ENCODE data around the gene ZCCHC4.
A peak's percentile ranks its signal among the peaks of the same experiment; 100 is the strongest.

The ZCCHC4 gene

GRCh38 chr4:25377572-25378436 lies 65.2 kb downstream of the ZCCHC4 start (continued):
- TF ChIP-seq PATZ1 (tag by site-specific recombination; IDR thresholded peaks at IDR 0.05) (no peak), ZXDB (tag by site-specific recombination; IDR thresholded peaks at IDR 0.05) (no peak), ZNF791 (tag by site-specific recombination; IDR thresholded peaks at IDR 0.05) (no peak), ZNF560 (tag by site-specific recombination; IDR thresholded peaks at IDR 0.05; ENCODE audit: borderline replicate concordance) (no peak), ZNF221 (tag by site-specific recombination; IDR thresholded peaks at IDR 0.05; ENCODE audit: borderline replicate concordance) (no peak), ZNF747 (tag by site-specific recombination; IDR thresholded peaks at IDR 0.05) (no peak), GLIS2 (tag by site-specific recombination; IDR thresholded peaks at IDR 0.05) (no peak), ZNF202 (tag by site-specific recombination; IDR thresholded peaks at IDR 0.05; ENCODE audit: borderline replicate concordance) (no peak), ZFP37 (tag by site-specific recombination; IDR thresholded peaks at IDR 0.05) (0 out of 2 replicates have a peak, but pooled peaks have one; percentile 41), ZNF704 (tag by site-specific recombination; IDR thresholded peaks at IDR 0.05) (no peak), BCL11A (tag by site-specific recombination; IDR thresholded peaks at IDR 0.05; ENCODE audit: low read depth) (no peak), SETDB1 (IDR thresholded peaks at IDR 0.05; ENCODE audit: insufficient read length, low read length) (peak; percentile 76), ZNF449 (tag by site-specific recombination; IDR thresholded peaks at IDR 0.05) (no peak), ZNF112 (tag by site-specific recombination; IDR thresholded peaks at IDR 0.05) (no peak), ZNF629 (tag by site-specific recombination; IDR thresholded peaks at IDR 0.05) (no peak), ZSCAN18 (tag by site-specific recombination; IDR thresholded peaks at IDR 0.05) (no peak)

- Histone ChIP-seq H3K4me3 (ENCODE audit: low read depth, low read length) (no peak overlapping the region), H3K4me1 (ENCODE audit: control insufficient read depth, insufficient read depth, low read length) (0 out of 2 replicates have a peak, but pooled peaks cover 3% of the 10 kb centered on the region), H3K27ac (ENCODE audit: extremely low read depth, low read depth, low read length) (no peak overlapping the region), H3K36me3 (ENCODE audit: control insufficient read depth in 2 of 2, insufficient read depth in 1 of 2, low read length in 2 of 2) (peaks cover 4 to 38% of the 10 kb centered on the region in 2 experiments), H3K9me3 (ENCODE audit: control insufficient read depth, insufficient read depth, low read depth, low read length) (no peaks in the 10 kb centered on the region)
- CTCF ChIA-PET = interaction anchor here (0.6 kb wide), 2 partner anchors 10 to 219 kb away, joined by 4 read pairs; no protein-coding TSS in a partner anchor
- POLR2A ChIA-PET = no interaction called here
- TF ChIP-seq ZNF416 (tag by site-specific recombination; IDR thresholded peaks at IDR 0.05) (no peak), ZSCAN18 (tag by site-specific recombination; IDR thresholded peaks at IDR 0.05) (no peak), MZF1 (tag by site-specific recombination; IDR thresholded peaks at IDR 0.05; ENCODE audit: borderline replicate concordance) (no peak), ZXDB (tag by site-specific recombination; IDR thresholded peaks at IDR 0.05) (no peak), YY1 (tag by site-specific recombination; IDR thresholded peaks at IDR 0.05) (no peak), HIC1 (tag by site-specific recombination; IDR thresholded peaks at IDR 0.05) (no peak), KLF8 (tag by site-specific recombination; IDR thresholded peaks at IDR 0.05) (no peak), ELK4 (IDR thresholded peaks at IDR 0.05; ENCODE audit: borderline replicate concordance, low read depth, low read length) (no peak), ZNF660 (tag by site-specific recombination; IDR thresholded peaks at IDR 0.05) (no peak), ZNF132 (tag by site-specific recombination; IDR thresholded peaks at IDR 0.05; ENCODE audit: borderline replicate concordance) (no peak), OVOL3 (tag by site-specific recombination; IDR thresholded peaks at IDR 0.05) (no peak)
These were observed 65.8 kb downstream of the ZCCHC4 start for GRCh38 chr4:25378437-25378743.
